Natural killer cell treated with Interleukin-12 subunit alpha and Interleukin-12 subunit beta and Interleukin-15 and Interleukin-18, amount 100 ng/mL, for 72 hours (primary cell): ENCODE measurements around the gene CPOX. TPM values are rescaled to one million over a fixed set of nuclear protein-coding genes. Genes with fewer than 3 reads are reported as not detected.
A peak's percentile ranks its signal among the peaks of the same experiment; 100 is the strongest.

ENCODE experiments used
- ATAC-seq, 2 donors: fragments of 150-1000 bp; cut with Tn5 transposase in 1 of 2; sonication (Bioruptor Pico), chemical (Tn5 transposase) in 1 of 2; 2 replicates each; pipeline ENCODE4 v1.10.0; 2021
- DNase-seq: peaks from one replicate; pipeline ENCODE4 v3.0.0; 2022; ENCODE audit warnings: low spot score
- H3K27ac Mint-ChIP-seq, 2 donors: 1 replicate in 1 of 2; 2 replicates in 1 of 2; pipeline ENCODE4 v1.8.0; 2022; ENCODE audit warnings: mixed read lengths in 2 of 2, mild to moderate bottlenecking in 1 of 2, moderate library complexity in 1 of 2
- H3K27me3 Mint-ChIP-seq, 2 donors: 1 replicate in 1 of 2; 2 replicates in 1 of 2; pipeline ENCODE4 v1.8.0; 2022; ENCODE audit warnings: mixed read lengths in 2 of 2
- H3K36me3 Mint-ChIP-seq: one replicate; pipeline ENCODE4 v1.8.0; 2022; ENCODE audit warnings: mixed read lengths
- H3K4me1 Mint-ChIP-seq, 2 donors: 1 replicate in 1 of 2; 2 replicates in 1 of 2; pipeline ENCODE4 v1.8.0; 2022; ENCODE audit warnings: low read depth in 2 of 2, mixed read lengths in 2 of 2, mild to moderate bottlenecking in 1 of 2
- H3K4me3 Mint-ChIP-seq: one replicate; pipeline ENCODE4 v1.8.0; 2022; ENCODE audit warnings: mixed read lengths
- H3K9me3 Mint-ChIP-seq: 2 replicates; pipeline ENCODE4 v1.8.0; 2022; ENCODE audit warnings: mixed read lengths
- total RNA-seq, 2 donors: library from RNA; stranded (reverse); gene quantifications; one replicate each; pipeline ENCODE4 v1.2.3, GENCODE V29; 2022

Gene CPOX
- total RNA-seq, 2 donors from 2014 or later = 35.7 to 84.3 TPM

GRCh38 chr3:98532275-98532637, 61.2 kb downstream of the CPOX start:
- peaks cover 2 to 36% of the 10 kb centered on the region in 2 donors for H3K4me1 Mint-ChIP-seq
- DNase-seq (no peak), ATAC-seq (peak in 1 of 2 donors; percentile 50)
- no peaks in the 10 kb centered on the region for H3K9me3 Mint-ChIP-seq
- H3K27me3 Mint-ChIP-seq = no peaks in the 10 kb centered on the region
- peak overlapping the region; percentile 55 for H3K4me3 Mint-ChIP-seq
- peaks cover 6% of the 10 kb centered on the region for H3K36me3 Mint-ChIP-seq
- H3K27ac Mint-ChIP-seq = peak overlapping the region in 1 of 2 donors; percentile 67

GRCh38 chr3:98531622-98532274, 61.7 kb downstream of the CPOX start, which contains the start of gene GPR15:
Gene GPR15 (plus strand): TSS chr3:98531978. CDS start chr3:98532034, 56 bp downstream.
- peak within 1 kb of the TSS; percentile 39 to 67 for H3K27ac Mint-ChIP-seq
- ATAC-seq = no peak
- H3K9me3 Mint-ChIP-seq = no peaks in the 10 kb centered on the region
- H3K4me1 Mint-ChIP-seq = peaks cover 2 to 31% of the 10 kb centered on the region in 2 donors
- peaks cover 6% of the 10 kb centered on the region for H3K36me3 Mint-ChIP-seq
- no peaks in the 10 kb centered on the region for H3K27me3 Mint-ChIP-seq
- H3K4me3 Mint-ChIP-seq = peak within 1 kb of the TSS; percentile 55
- DNase-seq = no peak

GRCh38 chr3:98530676-98531075, 62.7 kb downstream of the CPOX start:
- ATAC-seq (no peak), DNase-seq (no peak)
- Mint-ChIP-seq H3K4me1 (peaks cover 5 to 28% of the 10 kb centered on the region in 2 donors), H3K36me3 (peaks cover 6% of the 10 kb centered on the region), H3K9me3 (no peaks in the 10 kb centered on the region), H3K27me3 (no peaks in the 10 kb centered on the region), H3K27ac (peak overlapping the region in 1 of 2 donors; percentile 44), H3K4me3 (peak overlapping the region; percentile 55)

- Mint-ChIP-seq H3K4me1 (peaks cover 8 to 36% of the 10 kb centered on the region in 2 donors), H3K36me3 (peaks cover 6% of the 10 kb centered on the region), H3K4me3 (peak overlapping the region; percentile 55), H3K9me3 (no peaks in the 10 kb centered on the region), H3K27ac (peak overlapping the region; percentile 15 to 44), H3K27me3 (no peaks in the 10 kb centered on the region)
- ATAC-seq = no peak
- DNase-seq = no peak
Observed at GRCh38 chr3:98529856-98530459, 63.5 kb downstream of the CPOX start.

Other genes starting within 250 kb of the CPOX start
- gene OR5K4, start 239.8 kb downstream of the CPOX start, total RNA-seq = not detected
- not detected for gene OR5K3, start 202.9 kb downstream of the CPOX start, total RNA-seq
- not detected for gene OR5K1, start 130.4 kb downstream of the CPOX start, total RNA-seq
- gene OR5K2, start 95.9 kb downstream of the CPOX start, total RNA-seq = not detected
- 100 to 1,000 TPM; 352 to 548 TPM for gene CLDND1, start 70.7 kb downstream of the CPOX start, total RNA-seq
- gene GPR15, start 61.6 kb downstream of the CPOX start, total RNA-seq = 10 to 100 TPM in 1 of 2 donors, 1 to 10 TPM in 1; 1.4 to 13.2 TPM
- not detected for gene ST3GAL6, start 169.7 kb upstream of the CPOX start, total RNA-seq